HUES6 (cell line): Measurements from ENCODE around the gene CFAP210.

Experiments
- H3K27ac ChIP-seq: 2 replicates; pipeline ENCODE4 v1.7.0; 2013; ENCODE audit warnings: low read depth, mild to moderate bottlenecking, low read length, inconsistent platforms
- H3K27me3 ChIP-seq: 2 replicates; pipeline ENCODE4 v1.6.1; 2013; ENCODE audit warnings: low read length; ENCODE audit not compliant: control insufficient read depth, insufficient read depth
- H3K36me3 ChIP-seq: 2 replicates; pipeline ENCODE4 v1.6.1; 2013; ENCODE audit warnings: low read length; ENCODE audit not compliant: control insufficient read depth, insufficient read depth
- H3K4me1 ChIP-seq: 2 replicates; pipeline ENCODE4 v1.6.1; 2013; ENCODE audit warnings: low read length; ENCODE audit not compliant: control insufficient read depth, insufficient read depth
- H3K4me3 ChIP-seq: 2 replicates; pipeline ENCODE4 v1.5.1; 2013; ENCODE audit warnings: low read depth, low read length
- H3K9ac ChIP-seq: one replicate; pipeline ENCODE4 v1.6.1; 2013; ENCODE audit warnings: mild to moderate bottlenecking, low read length
- H3K9me3 ChIP-seq: 2 replicates; pipeline ENCODE4 v1.6.1; 2013; ENCODE audit warnings: low read depth, low read length; ENCODE audit not compliant: control insufficient read depth, insufficient read depth

Gene CFAP210

GRCh38 chr2:169727065-169727464 is 32.9 kb upstream of the CFAP210 start:
- no peaks in the 10 kb centered on the region for H3K36me3 ChIP-seq
- H3K27ac ChIP-seq = no peak overlapping the region
- H3K4me3 ChIP-seq = no peak overlapping the region
- no peak overlapping the region for H3K9ac ChIP-seq
- no peaks in the 10 kb centered on the region for H3K9me3 ChIP-seq
- no peaks in the 10 kb centered on the region for H3K27me3 ChIP-seq
- H3K4me1 ChIP-seq = no peaks in the 10 kb centered on the region

- Histone ChIP-seq H3K4me3 (no peak overlapping the region), H3K4me1 (no peaks in the 10 kb centered on the region)
Measured at GRCh38 chr2:169721016-169721415, 26.8 kb upstream of the CFAP210 start.

GRCh38 chr2:169718930-169719504 is 24.8 kb upstream of the CFAP210 start:
- H3K36me3 ChIP-seq = no peaks in the 10 kb centered on the region
- H3K9ac ChIP-seq = no peak overlapping the region
- H3K4me1 ChIP-seq = no peaks in the 10 kb centered on the region
- no peak overlapping the region for H3K4me3 ChIP-seq
- H3K27me3 ChIP-seq = no peaks in the 10 kb centered on the region
- H3K9me3 ChIP-seq = no peaks in the 10 kb centered on the region
- H3K27ac ChIP-seq = no peak overlapping the region

More at GRCh38 chr2:169721016-169721415, 26.8 kb upstream of the CFAP210 start:
- Histone ChIP-seq H3K9me3 (no peaks in the 10 kb centered on the region), H3K27me3 (no peaks in the 10 kb centered on the region), H3K27ac (no peak overlapping the region), H3K9ac (no peak overlapping the region), H3K36me3 (no peaks in the 10 kb centered on the region)

GRCh38 chr2:169717691-169718063 is 23.5 kb upstream of the CFAP210 start:
- no peak overlapping the region for H3K9ac ChIP-seq
- no peaks in the 10 kb centered on the region for H3K9me3 ChIP-seq
- no peaks in the 10 kb centered on the region for H3K36me3 ChIP-seq
- no peaks in the 10 kb centered on the region for H3K27me3 ChIP-seq
- H3K4me3 ChIP-seq = no peak overlapping the region
- no peak overlapping the region for H3K27ac ChIP-seq
- no peaks in the 10 kb centered on the region for H3K4me1 ChIP-seq

- no peak overlapping the region for H3K27ac ChIP-seq
- H3K4me3 ChIP-seq = no peak overlapping the region
- no peak overlapping the region for H3K9ac ChIP-seq
- no peaks in the 10 kb centered on the region for H3K27me3 ChIP-seq
- H3K36me3 ChIP-seq = no peaks in the 10 kb centered on the region
- peaks cover 4% of the 10 kb centered on the region for H3K9me3 ChIP-seq
- no peaks in the 10 kb centered on the region for H3K4me1 ChIP-seq
Measured at GRCh38 chr2:169716938-169717690, 22.9 kb upstream of the CFAP210 start.

- H3K4me3 ChIP-seq = no peak overlapping the region
- H3K9ac ChIP-seq = no peak overlapping the region
- no peaks in the 10 kb centered on the region for H3K4me1 ChIP-seq
- peaks cover 4% of the 10 kb centered on the region for H3K36me3 ChIP-seq
- peaks cover 11% of the 10 kb centered on the region for H3K9me3 ChIP-seq
- H3K27me3 ChIP-seq = no peaks in the 10 kb centered on the region
- no peak overlapping the region for H3K27ac ChIP-seq
Measured at GRCh38 chr2:169716238-169716886, 22.2 kb upstream of the CFAP210 start.

GRCh38 chr2:169715379-169716237 is 21.4 kb upstream of the CFAP210 start:
- peaks cover 6% of the 10 kb centered on the region for H3K36me3 ChIP-seq
- H3K4me1 ChIP-seq = no peaks in the 10 kb centered on the region
- no peak overlapping the region for H3K27ac ChIP-seq
- H3K9ac ChIP-seq = no peak overlapping the region
- peaks cover 11% of the 10 kb centered on the region for H3K9me3 ChIP-seq
- H3K4me3 ChIP-seq = no peak overlapping the region
- H3K27me3 ChIP-seq = no peaks in the 10 kb centered on the region

- Histone ChIP-seq H3K27ac (no peak overlapping the region), H3K4me3 (no peak overlapping the region), H3K9me3 (peaks cover 11% of the 10 kb centered on the region), H3K27me3 (no peaks in the 10 kb centered on the region), H3K4me1 (no peaks in the 10 kb centered on the region), H3K9ac (no peak overlapping the region), H3K36me3 (peaks cover 10% of the 10 kb centered on the region)
Measured at GRCh38 chr2:169714699-169715098, 20.5 kb upstream of the CFAP210 start.

- H3K4me3 ChIP-seq = no peak overlapping the region
- no peaks in the 10 kb centered on the region for H3K27me3 ChIP-seq
- H3K9ac ChIP-seq = no peak overlapping the region
- peaks cover 11% of the 10 kb centered on the region for H3K9me3 ChIP-seq
- H3K27ac ChIP-seq = no peak overlapping the region
- peaks cover 10% of the 10 kb centered on the region for H3K36me3 ChIP-seq
- no peaks in the 10 kb centered on the region for H3K4me1 ChIP-seq
Measured at GRCh38 chr2:169713331-169713730, 19.1 kb upstream of the CFAP210 start.

- no peak overlapping the region for H3K4me3 ChIP-seq
- no peak overlapping the region for H3K27ac ChIP-seq
- peaks cover 10% of the 10 kb centered on the region for H3K36me3 ChIP-seq
- no peaks in the 10 kb centered on the region for H3K4me1 ChIP-seq
- H3K9ac ChIP-seq = no peak overlapping the region
- peaks cover 11% of the 10 kb centered on the region for H3K9me3 ChIP-seq
- no peaks in the 10 kb centered on the region for H3K27me3 ChIP-seq
Measured at GRCh38 chr2:169712791-169713227, 18.6 kb upstream of the CFAP210 start.
